Amygdala (tissue), 56 donors: ENCODE measurements around the gene MAPK12.

Source experiments
- DNase-seq, 56 donors: peaks; one replicate each; lab custom pipeline; 2025; lab: John Stamatoyannopoulos, UW

The MAPK12 gene

GRCh38 chr22:50256258-50256862 is 5.1 kb downstream of the MAPK12 start:
- DNase-seq = no peak

GRCh38 chr22:50255607-50256006 is 5.9 kb downstream of the MAPK12 start:
- DNase-seq = no peak

GRCh38 chr22:50255099-50255498 is 6.4 kb downstream of the MAPK12 start:
- DNase-seq = no peak

GRCh38 chr22:50253941-50254340 is 7.5 kb downstream of the MAPK12 start:
- DNase-seq = no peak

GRCh38 chr22:50253046-50253915 is 8.2 kb downstream of the MAPK12 start:
- DNase-seq = no peak

- DNase-seq = peak in 17 of 56 donors; percentile 10 to 65 (median 35)
These were observed 9.1 kb downstream of the MAPK12 start for GRCh38 chr22:50252082-50253045.

- no peak for DNase-seq
These were observed 9.9 kb downstream of the MAPK12 start for GRCh38 chr22:50251477-50252081.

GRCh38 chr22:50250555-50251476 is 10.7 kb downstream of the MAPK12 start, which contains the start of gene HDAC10:
Gene HDAC10, minus strand, starts transcription at chr22:50251265. Its CDS starts 233 bp downstream, at chr22:50251032.
- DNase-seq = peak in 7 of 56 donors; percentile 11 to 49 (median 29)

GRCh38 chr22:50250249-50250554 is 11.3 kb downstream of the MAPK12 start:
- no peak for DNase-seq

- DNase-seq = no peak
These were observed 11.9 kb downstream of the MAPK12 start for GRCh38 chr22:50249341-50250248.

GRCh38 chr22:50248196-50249081 is 13.0 kb downstream of the MAPK12 start:
- no peak for DNase-seq

- DNase-seq = peak in 6 of 56 donors; percentile 17 to 47 (median 24)
These were observed 13.7 kb downstream of the MAPK12 start for GRCh38 chr22:50247748-50248147.

- DNase-seq = no peak
These were observed 15.0 kb downstream of the MAPK12 start for GRCh38 chr22:50246242-50247175.

GRCh38 chr22:50245214-50246072 is 16.0 kb downstream of the MAPK12 start:
- DNase-seq = no peak
